Inflammatory macrophage treated with lipopolysaccharide for 1 hour (primary cell): ENCODE results near the gene WDR31.
A peak's percentile ranks its signal among the peaks of the same experiment; 100 is the strongest.

Experiments used
- DNase-seq, 2 donors: peaks; one replicate each; pipeline ENCODE4 v3.0.0-alpha.2; 2020 to 2022

The WDR31 gene

GRCh38 chr9:113293285-113293878 is 46.7 kb downstream of the WDR31 start:
- DNase-seq: no peak

DNA sequence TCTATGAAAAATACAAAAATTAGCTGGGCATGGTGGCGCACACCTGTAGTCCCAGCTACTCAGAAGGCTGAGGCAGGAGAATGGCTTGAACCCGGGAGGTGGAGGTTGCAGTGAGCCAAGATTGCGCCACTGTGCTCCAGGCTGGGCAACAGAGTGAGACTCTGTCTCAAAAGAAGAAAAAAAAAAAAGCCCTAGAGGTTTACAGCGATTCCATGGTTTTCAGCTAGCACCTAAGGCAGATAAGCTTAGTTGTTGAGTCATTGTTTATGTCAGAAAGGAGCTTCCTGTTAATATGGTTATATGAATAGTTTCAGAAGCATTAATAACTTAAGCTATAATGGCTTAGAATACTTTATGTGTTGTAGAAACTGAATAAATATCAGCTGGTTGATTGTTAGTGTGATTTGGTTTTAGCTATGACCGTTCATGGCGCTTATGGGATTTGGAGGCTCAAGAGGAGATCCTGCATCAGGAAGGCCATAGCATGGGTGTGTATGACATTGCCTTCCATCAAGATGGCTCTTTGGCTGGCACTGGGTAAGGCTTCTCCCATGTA is 49.9 kb downstream of the WDR31 start:
- no peak for DNase-seq

GRCh38 chr9:113289091-113289490 is 51.0 kb downstream of the WDR31 start:
- DNase-seq: no peak

- DNase-seq: no peak
Observed at GRCh38 chr9:113281356-113281755, 58.7 kb downstream of the WDR31 start.

DNA sequence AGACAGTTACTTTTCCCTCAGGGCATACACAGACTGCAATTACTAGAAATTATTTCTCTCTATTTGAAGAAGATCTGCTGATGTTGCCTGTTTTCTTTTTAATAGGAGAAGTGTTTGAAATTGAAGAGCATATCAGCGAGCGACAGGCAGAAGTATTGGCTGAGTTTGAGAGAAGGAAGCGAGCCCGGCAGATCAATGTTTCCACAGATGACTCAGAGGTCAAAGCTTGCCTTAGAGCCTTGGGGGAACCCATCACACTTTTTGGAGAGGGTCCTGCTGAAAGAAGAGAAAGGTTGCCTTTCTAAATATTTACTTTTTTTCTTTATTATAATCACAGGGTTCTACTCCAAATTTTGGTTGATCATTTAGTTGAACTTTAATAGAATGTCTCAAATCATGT is 61.2 kb downstream of the WDR31 start:
- DNase-seq: no peak

DNA sequence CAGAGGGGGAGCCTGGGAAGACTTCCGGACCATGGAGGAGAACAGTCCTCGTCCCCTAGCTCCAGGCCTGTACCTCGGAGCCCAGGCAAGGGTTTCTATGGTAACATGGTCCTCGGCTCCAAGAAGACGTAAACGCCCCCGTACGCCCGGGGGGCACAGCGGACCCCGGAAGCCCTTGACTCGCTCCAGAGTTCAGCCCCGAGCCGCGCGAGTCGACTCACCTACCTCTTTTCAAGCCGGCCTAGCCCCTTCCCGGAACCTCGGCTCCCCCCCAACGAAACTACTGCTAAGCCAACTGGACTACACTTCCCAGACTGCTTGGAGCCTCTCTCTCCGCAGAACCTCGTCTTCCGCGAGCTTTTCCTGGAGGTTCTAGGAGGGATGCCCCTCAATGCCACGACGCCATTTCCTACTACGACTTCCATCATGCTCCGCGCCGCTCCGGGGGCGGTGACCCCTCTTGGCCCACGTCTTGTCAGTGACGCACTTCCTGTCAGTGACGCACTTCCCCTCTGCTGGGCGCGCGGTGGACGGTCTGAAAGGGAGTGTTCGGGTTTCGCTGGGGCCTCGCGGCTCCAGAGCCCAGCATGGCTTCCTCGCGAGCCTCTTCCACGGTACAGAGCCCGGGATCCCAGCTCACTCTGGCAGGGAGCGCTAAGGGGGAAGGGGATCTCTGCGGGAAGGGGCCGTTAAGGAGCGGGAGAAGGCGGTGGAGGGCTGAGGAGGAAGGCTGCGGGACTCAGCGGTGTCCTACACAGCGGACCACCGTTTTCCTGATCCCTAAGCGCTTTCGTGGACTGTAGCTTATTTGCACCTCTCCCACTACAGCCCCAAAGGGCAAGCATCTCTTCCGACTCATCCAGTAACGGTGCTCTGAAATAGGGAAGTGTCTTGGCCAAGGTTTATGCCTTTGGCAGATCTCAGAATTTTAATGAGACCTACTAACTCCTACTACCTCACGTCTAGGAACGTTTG is 64.6 kb downstream of the WDR31 start, which contains the start of the genes CDC26 and PRPF4:
TSS of gene CDC26 (minus strand) at position 416 of the 975 bp plus-strand sequence. CDS start 3,065 bp downstream, outside the sequence.
TSS of gene PRPF4 (plus strand) at position 502 of the 975 bp plus-strand sequence. CDS start at position 588, 86 bp downstream.
- DNase-seq: peak; percentile 96 to 98

DNA sequence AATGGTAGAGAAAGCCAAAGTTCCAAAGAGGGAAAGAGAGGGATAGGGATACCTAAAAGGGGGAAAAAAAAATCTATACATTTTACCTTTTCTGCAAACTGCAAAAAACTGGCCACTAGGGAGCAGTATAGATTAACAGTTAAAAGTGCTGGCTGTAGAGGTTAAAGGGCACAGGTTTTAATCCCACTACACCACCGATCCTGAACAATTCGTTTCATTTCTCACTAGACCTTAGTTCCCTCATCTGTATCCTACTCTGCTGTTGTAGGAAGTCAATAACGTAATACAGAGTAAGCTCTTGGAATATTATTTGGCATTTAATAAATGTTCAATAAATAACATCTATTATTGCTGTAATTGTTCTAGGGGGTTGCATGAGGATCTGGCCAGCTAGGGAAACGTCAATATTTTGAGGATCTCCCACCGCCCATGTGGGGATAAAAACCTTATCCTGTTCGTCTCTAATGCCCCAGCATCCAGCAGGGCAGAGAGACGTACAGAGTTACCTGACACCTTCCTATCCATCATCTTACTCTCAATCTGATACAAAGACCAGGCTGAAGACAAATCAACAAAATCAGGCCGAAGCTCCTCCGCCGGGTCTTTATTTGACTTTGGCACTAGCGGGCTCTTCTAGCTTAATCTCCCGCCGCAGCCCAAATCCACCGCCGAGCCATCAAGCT is 65.5 kb downstream of the WDR31 start:
- peak; percentile 46 to 89 for DNase-seq

- no peak for DNase-seq
Observed at GRCh38 chr9:113269871-113270270, 70.2 kb downstream of the WDR31 start.

DNA sequence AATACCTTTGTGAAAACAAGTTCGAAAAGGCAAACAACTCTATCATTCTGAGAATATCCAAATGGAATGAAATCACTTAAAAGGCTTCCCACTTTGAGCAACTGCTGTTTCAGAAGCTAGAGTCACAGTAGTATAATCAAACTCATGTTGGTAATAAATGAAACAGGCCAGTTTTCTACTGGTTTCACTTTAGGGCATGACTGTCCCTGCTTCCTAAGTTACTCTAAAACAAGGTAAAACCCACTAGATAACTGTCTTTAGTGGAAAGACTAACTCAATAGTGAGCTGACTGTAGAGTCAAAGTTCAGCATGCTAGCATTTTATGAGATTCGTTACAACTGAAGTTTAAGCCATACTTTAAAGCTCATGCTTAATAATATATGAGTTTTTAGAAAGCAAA is 70.7 kb downstream of the WDR31 start:
- DNase-seq: no peak

- no peak for DNase-seq
Observed at GRCh38 chr9:113267911-113268566, 72.0 kb downstream of the WDR31 start.

- DNase-seq: no peak
Observed at GRCh38 chr9:113266174-113266573, 73.9 kb downstream of the WDR31 start.
